CD14-positive monocyte (primary cell): ENCODE measurements around the gene NUP205. TPM values are rescaled to one million over a fixed set of nuclear protein-coding genes. Genes with fewer than 3 reads are reported as not detected.

Experiments used
- DNase-seq, 3 donors: peaks; one replicate each; pipeline ENCODE4 v3.0.0-alpha.2; 2011 to 2022
- H2AFZ ChIP-seq: 2 replicates; pipeline ENCODE4 v1.6.0; 2012; ENCODE audit warnings: mild to moderate bottlenecking, low read depth, low read length, inconsistent platforms; ENCODE audit not compliant: insufficient read depth, poor library complexity, severe bottlenecking
- H3K27ac ChIP-seq, 2 donors: 1 replicate in 1 of 2; 2 replicates in 1 of 2; pipeline ENCODE4 v1.5.1; 2012 to 2013; ENCODE audit warnings: low read length in 2 of 2, control low read depth in 1 of 2, inconsistent platforms in 1 of 2, low read depth in 1 of 2, mild to moderate bottlenecking in 1 of 2
- H3K27me3 ChIP-seq, 2 donors: one replicate each; pipeline versions ENCODE4 v1.6.0 to v1.6.1; 2011 to 2013; ENCODE audit warnings: low read length in 2 of 2; ENCODE audit not compliant: control insufficient read depth in 2 of 2, insufficient read depth in 2 of 2
- H3K36me3 ChIP-seq, 2 donors: replicated peaks in 1 of 2; 1 replicate in 1 of 2; 2 replicates in 1 of 2; pipeline versions ENCODE4 v1.5.1 to v1.6.1; 2012 to 2013; ENCODE audit warnings: low read length in 2 of 2, control low read depth in 1 of 2, inconsistent platforms in 1 of 2, mild to moderate bottlenecking in 1 of 2; ENCODE audit not compliant: insufficient read depth in 2 of 2, control insufficient read depth in 1 of 2
- H3K4me1 ChIP-seq, 2 donors: 1 replicate in 1 of 2; 2 replicates in 1 of 2; pipeline versions ENCODE4 v1.5.1 to v1.6.1; 2012 to 2013; ENCODE audit warnings: low read length in 2 of 2, control low read depth in 1 of 2, inconsistent platforms in 1 of 2, mild to moderate bottlenecking in 1 of 2, moderate library complexity in 1 of 2; ENCODE audit not compliant: insufficient read depth in 2 of 2, control insufficient read depth in 1 of 2
- H3K4me2 ChIP-seq: replicated peaks from 2 replicates; pipeline ENCODE3; 2012; ENCODE audit warnings: low read length, moderate library complexity, mild to moderate bottlenecking; ENCODE audit not compliant: poor library complexity, severe bottlenecking; ENCODE audit errors: extremely low read depth
- H3K4me3 ChIP-seq, 3 experiments: fragments of 200-600 bp in 1 of 3; sonication (generic) in 1 of 3; replicated peaks in 1 of 3; 1 replicate in 2 of 3; 2 replicates in 1 of 3; pipeline ENCODE4 v1.5.1; 2011 to 2013; ENCODE audit warnings: low read length in 3 of 3, mild to moderate bottlenecking in 3 of 3, control low read depth in 2 of 3, low read depth in 2 of 3, inconsistent platforms in 1 of 3, moderate library complexity in 1 of 3
- H3K79me2 ChIP-seq: 2 replicates; pipeline ENCODE4 v1.6.0; 2012; ENCODE audit warnings: mild to moderate bottlenecking, control low read depth, inconsistent platforms, low read length, moderate library complexity; ENCODE audit not compliant: insufficient read depth
- H3K9ac ChIP-seq: 2 replicates; pipeline ENCODE4 v1.6.0; 2017; ENCODE audit warnings: low read length, mild to moderate bottlenecking; ENCODE audit not compliant: insufficient read depth, poor library complexity, severe bottlenecking
- H3K9me3 ChIP-seq, 2 donors: replicated peaks in 1 of 2; 1 replicate in 1 of 2; 2 replicates in 1 of 2; pipeline versions ENCODE4 v1.5.1 to v1.6.1; 2012 to 2013; ENCODE audit warnings: low read length in 2 of 2, control low read depth in 1 of 2; ENCODE audit not compliant: control insufficient read depth in 1 of 2, insufficient read depth in 1 of 2
- H4K20me1 ChIP-seq: 2 replicates; pipeline ENCODE4 v1.6.0; 2012; ENCODE audit warnings: mild to moderate bottlenecking, low read length, control low read depth, moderate library complexity; ENCODE audit not compliant: insufficient read depth
- H3K27ac Mint-ChIP-seq, 7 donors: one replicate each; pipeline ENCODE4 v1.8.0; 2020; ENCODE audit warnings: mild to moderate bottlenecking in 7 of 7, mixed read lengths in 7 of 7, moderate library complexity in 6 of 7, inconsistent platforms in 2 of 7
- H3K27me3 Mint-ChIP-seq, 3 donors: one replicate each; pipeline ENCODE4 v1.8.0; 2021 to 2022; ENCODE audit warnings: low read depth in 3 of 3, mild to moderate bottlenecking in 3 of 3, mixed read lengths in 3 of 3, moderate library complexity in 3 of 3, inconsistent platforms in 1 of 3
- H3K36me3 Mint-ChIP-seq, 2 donors: one replicate each; pipeline ENCODE4 v1.8.0; 2020; ENCODE audit warnings: mixed read lengths in 2 of 2, inconsistent platforms in 1 of 2, mild to moderate bottlenecking in 1 of 2
- H3K4me1 Mint-ChIP-seq: one replicate; pipeline ENCODE4 v1.8.0; 2020; ENCODE audit warnings: mild to moderate bottlenecking, mixed read lengths
- H3K4me3 Mint-ChIP-seq, 2 donors: one replicate each; pipeline ENCODE4 v1.8.0; 2020; ENCODE audit warnings: mild to moderate bottlenecking in 2 of 2, mixed read lengths in 2 of 2, moderate library complexity in 1 of 2
- H3K9me3 Mint-ChIP-seq, 7 donors: one replicate each; pipeline ENCODE4 v1.8.0; 2020 to 2022; ENCODE audit warnings: mixed read lengths in 7 of 7, mild to moderate bottlenecking in 6 of 7, moderate library complexity in 6 of 7, inconsistent platforms in 2 of 7
- CTCF ChIP-seq: fragments of 200-600 bp; IDR thresholded peaks from one replicate; pipeline ENCODE4 v1.8.0; 2022; ENCODE audit warnings: antibody characterized with exemption, mild to moderate bottlenecking
- WGBS: methylation state at CpG from one replicate; pipeline ENCODE4 v1.1.5; 2013; ENCODE audit warnings: missing lambda C conversion rate; ENCODE audit not compliant: insufficient coverage; 5-methylcytosine and 5-hydroxymethylcytosine counted together
- intact Hi-C, 2 donors: fragments of 100-400 bp; cut with micrococcal nuclease; formaldehyde crosslinking; loops; one replicate each; pipeline versions ENCODE4 v1.15.0 to v1.15.1; 2023
- polyA plus RNA-seq, 3 donors: library from polyadenylated mRNA; depleted of rRNA in 1 of 3; unstranded in 2 of 3; stranded (reverse) in 1 of 3; fragments of 300-500 nt in 2 of 3; fragments of >200 nt in 1 of 3; fragmentation: Illumina TruSeq in 2 of 3; gene quantifications; 1 replicate in 2 of 3; 2 replicates in 1 of 3; pipeline ENCODE4 v1.2.3, GENCODE V29; 2012 to 2021

NUP205 gene
- polyA plus RNA-seq, 3 donors: 10.9 to 15.2 (median 13.7) TPM

DNA sequence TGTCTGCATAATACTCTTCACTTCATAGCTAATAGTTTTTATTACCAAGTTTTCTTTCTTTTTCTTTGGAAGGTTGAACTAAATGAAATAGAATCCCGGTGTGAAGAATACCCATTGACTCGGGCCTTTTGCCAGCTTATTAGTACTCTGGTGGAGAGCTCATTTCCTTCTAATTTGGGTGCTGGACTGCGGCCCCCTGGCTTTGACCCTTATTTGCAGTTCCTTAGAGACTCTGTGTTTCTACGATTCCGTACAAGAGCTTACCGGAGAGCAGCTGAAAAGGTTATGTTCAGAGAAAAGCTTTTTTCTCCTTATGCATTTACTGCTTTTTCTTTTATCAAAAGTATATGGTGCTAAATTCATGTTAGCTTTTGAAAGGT, 40.2 kb downstream of the NUP205 start:
- Histone ChIP-seq H3K4me1 (no peaks in the 10 kb centered on the region), H3K27me3 (no peaks in the 10 kb centered on the region), H3K27ac (no peak overlapping the region), H4K20me1 (no peaks in the 10 kb centered on the region), H3K9me3 (no peaks in the 10 kb centered on the region), H3K4me3 (no peak overlapping the region), H3K4me2 (no peak overlapping the region), H3K36me3 (peaks cover 78 to 97% of the 10 kb centered on the region in 2 donors), H3K79me2 (no peaks in the 10 kb centered on the region), H2AFZ (no peak overlapping the region), H3K9ac (no peak overlapping the region)
- Mint-ChIP-seq H3K27me3 (no peaks in the 10 kb centered on the region), H3K4me3 (no peak overlapping the region), H3K4me1 (peaks cover 5% of the 10 kb centered on the region), H3K36me3 (peaks cover 65 to 70% of the 10 kb centered on the region in 2 donors), H3K9me3 (no peaks in the 10 kb centered on the region), H3K27ac (peak overlapping the region in 1 of 7 donors; percentile 85)
- no peak for DNase-seq
- intact Hi-C loops: no loop called here
- TF ChIP-seq CTCF: no peak
- 100% methylated on average over 2 of the region's 6 CpGs for WGBS

GRCh38 chr7:135599471-135599870, 41.8 kb downstream of the NUP205 start:
- Mint-ChIP-seq H3K4me3 (no peak overlapping the region), H3K9me3 (no peaks in the 10 kb centered on the region), H3K36me3 (peaks cover 67 to 71% of the 10 kb centered on the region in 2 donors), H3K27me3 (no peaks in the 10 kb centered on the region), H3K4me1 (peaks cover 5% of the 10 kb centered on the region), H3K27ac (no peak overlapping the region)
- H4K20me1 ChIP-seq: no peaks in the 10 kb centered on the region
- no peak overlapping the region for H3K4me2 ChIP-seq
- no peak overlapping the region for H3K4me3 ChIP-seq
- H3K9ac ChIP-seq: no peak overlapping the region
- no peak for DNase-seq
- H3K4me1 ChIP-seq: no peaks in the 10 kb centered on the region
- no peaks in the 10 kb centered on the region for H3K27me3 ChIP-seq
- H3K79me2 ChIP-seq: no peaks in the 10 kb centered on the region
- TF ChIP-seq CTCF: no peak
- H2AFZ ChIP-seq: no peak overlapping the region
- no peak overlapping the region for H3K27ac ChIP-seq
- H3K9me3 ChIP-seq: no peaks in the 10 kb centered on the region
- intact Hi-C loops: no loop called here
- peaks cover 72 to 97% of the 10 kb centered on the region in 2 donors for H3K36me3 ChIP-seq
